PC-9 (cell line): ENCODE data around the gene ARL6IP1.
"Not testable (repeated sequence)": the region's sequence is repeated elsewhere in the genome, so short reads cannot be mapped to it uniquely, and the experiment has no call there.

Experiments used
- CTCF ChIP-seq: fragments of 200-600 bp; sonication (generic); conservative IDR thresholded peaks from 2 replicates; pipeline ENCODE4 v1.6.1; 2017; ENCODE audit warnings: mixed run types, antibody characterized with exemption, mild to moderate bottlenecking, moderate library complexity
- EZH2 ChIP-seq: fragments of 200-600 bp; sonication (generic); IDR thresholded peaks from 2 replicates; pipeline ENCODE4 v1.8.0; 2017; ENCODE audit warnings: antibody characterized with exemption, low read depth

DNA sequence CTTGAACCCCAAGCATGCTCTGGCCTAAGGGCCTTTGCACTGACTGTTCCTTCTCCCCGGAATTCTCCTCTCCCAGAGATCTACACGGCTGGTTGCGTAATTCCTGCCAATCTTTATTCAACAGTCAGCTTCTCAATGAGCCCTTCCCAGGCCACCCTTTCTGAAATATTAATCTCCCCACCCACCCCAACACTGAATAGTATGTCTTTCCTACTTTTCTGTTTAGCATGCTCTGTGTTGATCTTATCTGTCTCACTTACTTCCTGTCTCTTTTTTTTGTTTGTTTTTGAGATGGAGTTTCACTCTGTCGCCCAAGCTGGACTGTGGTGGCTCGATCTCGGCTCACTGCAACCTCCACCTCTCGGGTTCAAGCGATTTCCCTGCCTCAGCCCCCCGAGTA, 44.7 kb downstream of the ARL6IP1 start:
- TF ChIP-seq CTCF, EZH2: not testable (repeated sequence)
